ENCODE data around the gene G3BP1.

Gene G3BP1

GRCh38 chr5:151730381-151730780, 41.4 kb upstream of the G3BP1 start:
- H3F3A ChIP-seq (ENCODE audit: control insufficient read depth, insufficient read depth) = no peaks in the 10 kb centered on the region
- no peaks in the 10 kb centered on the region for H3K79me2 ChIP-seq (ENCODE audit: control insufficient read depth, low read length)
- H3K4me2 ChIP-seq (ENCODE audit: low read length) = no peak overlapping the region
- H3K36me3 ChIP-seq (ENCODE audit: control insufficient read depth, low read length) = no peaks in the 10 kb centered on the region
- no peak overlapping the region for H3K4me3 ChIP-seq (ENCODE audit: low read length)
- H3K4me1 ChIP-seq (ENCODE audit: control insufficient read depth, low read length) = no peaks in the 10 kb centered on the region
- H3K9me3 ChIP-seq (ENCODE audit: control insufficient read depth, insufficient read depth, low read length) = no peaks in the 10 kb centered on the region
- H3K27me3 ChIP-seq (ENCODE audit: control insufficient read depth, low read length) = no peaks in the 10 kb centered on the region
- no peak overlapping the region for H3K27ac ChIP-seq (ENCODE audit: low read depth, low read length)
- TF ChIP-seq, protein P1, sequence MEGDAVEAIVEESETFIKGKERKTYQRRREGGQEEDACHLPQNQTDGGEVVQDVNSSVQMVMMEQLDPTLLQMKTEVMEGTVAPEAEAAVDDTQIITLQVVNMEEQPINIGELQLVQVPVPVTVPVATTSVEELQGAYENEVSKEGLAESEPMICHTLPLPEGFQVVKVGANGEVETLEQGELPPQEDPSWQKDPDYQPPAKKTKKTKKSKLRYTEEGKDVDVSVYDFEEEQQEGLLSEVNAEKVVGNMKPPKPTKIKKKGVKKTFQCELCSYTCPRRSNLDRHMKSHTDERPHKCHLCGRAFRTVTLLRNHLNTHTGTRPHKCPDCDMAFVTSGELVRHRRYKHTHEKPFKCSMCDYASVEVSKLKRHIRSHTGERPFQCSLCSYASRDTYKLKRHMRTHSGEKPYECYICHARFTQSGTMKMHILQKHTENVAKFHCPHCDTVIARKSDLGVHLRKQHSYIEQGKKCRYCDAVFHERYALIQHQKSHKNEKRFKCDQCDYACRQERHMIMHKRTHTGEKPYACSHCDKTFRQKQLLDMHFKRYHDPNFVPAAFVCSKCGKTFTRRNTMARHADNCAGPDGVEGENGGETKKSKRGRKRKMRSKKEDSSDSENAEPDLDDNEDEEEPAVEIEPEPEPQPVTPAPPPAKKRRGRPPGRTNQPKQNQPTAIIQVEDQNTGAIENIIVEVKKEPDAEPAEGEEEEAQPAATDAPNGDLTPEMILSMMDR (IDR thresholded peaks at IDR 0.05; ENCODE audit: low read depth, low read length, poor library complexity, severe bottlenecking) = no peak
- no peak for TF ChIP-seq EZH2phosphoT487 (IDR thresholded peaks at IDR 0.05; ENCODE audit: borderline replicate concordance, low read length)
- H4K20me1 ChIP-seq (ENCODE audit: control insufficient read depth, insufficient read depth, low read depth, low read length) = no peaks in the 10 kb centered on the region
- no peaks in the 10 kb centered on the region for H3K9me2 ChIP-seq (replicated peaks; ENCODE audit: control insufficient read depth, low read length)

DNA sequence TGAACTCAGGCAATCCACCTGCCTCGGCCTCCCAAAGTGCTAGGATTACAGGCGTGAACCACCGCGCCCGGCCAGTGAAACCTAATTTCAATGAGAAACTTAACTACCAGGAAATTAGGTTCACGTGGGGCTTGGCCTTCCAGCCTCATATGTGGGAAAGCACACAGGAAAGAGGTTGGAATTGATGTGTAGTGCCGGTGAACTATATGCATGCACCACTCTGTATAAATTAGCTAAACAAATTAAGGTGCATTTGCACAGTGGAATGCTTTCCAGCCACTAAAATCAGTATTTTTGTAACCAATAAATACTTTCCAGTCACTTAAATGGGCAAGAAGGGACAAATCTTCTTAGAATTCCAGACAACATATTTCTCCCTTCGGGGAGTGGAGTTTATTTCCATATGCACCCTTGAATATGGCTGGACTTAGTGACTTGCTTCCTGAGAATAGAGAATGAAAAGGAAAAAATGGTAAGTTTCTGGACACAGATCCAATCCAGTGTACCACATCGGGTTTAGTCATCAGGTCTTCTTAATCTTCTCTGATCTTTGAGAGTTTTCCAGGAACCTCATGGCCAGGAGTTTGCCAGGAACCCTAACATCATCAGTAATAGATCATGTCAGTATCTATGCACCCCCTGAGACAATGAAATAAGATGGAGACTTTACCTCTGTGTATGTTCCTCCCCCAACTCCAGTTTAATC, 38.2 kb upstream of the G3BP1 start:
- no peak overlapping the region for H3K4me2 ChIP-seq (ENCODE audit: low read length)

DNA sequence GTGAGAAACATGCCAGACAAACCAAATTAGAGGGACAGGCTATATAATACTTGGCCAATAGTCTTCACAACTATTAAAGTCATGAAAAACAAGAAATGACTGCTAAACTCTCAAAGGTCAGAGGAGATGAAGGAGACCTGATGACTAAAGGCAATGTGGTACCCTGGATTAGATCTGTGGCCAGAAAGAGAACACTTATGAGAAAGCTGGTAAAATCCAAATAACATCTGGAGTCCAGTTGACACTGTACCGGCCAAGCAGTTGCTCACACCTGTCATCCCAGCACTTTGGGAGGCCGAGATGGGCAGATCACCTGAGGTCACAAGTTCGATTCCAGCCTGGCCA, 37.7 kb upstream of the G3BP1 start:
- Histone ChIP-seq H4K20me1 (ENCODE audit: control insufficient read depth, insufficient read depth, low read depth, low read length) (no peaks in the 10 kb centered on the region), H3F3A (ENCODE audit: control insufficient read depth, insufficient read depth) (no peaks in the 10 kb centered on the region), H3K79me2 (ENCODE audit: control insufficient read depth, low read length) (no peaks in the 10 kb centered on the region), H3K4me1 (ENCODE audit: control insufficient read depth, low read length) (no peaks in the 10 kb centered on the region), H3K27ac (ENCODE audit: low read depth, low read length) (no peak overlapping the region), H3K9me2 (replicated peaks; ENCODE audit: control insufficient read depth, low read length) (no peaks in the 10 kb centered on the region), H3K9me3 (ENCODE audit: control insufficient read depth, insufficient read depth, low read length) (no peaks in the 10 kb centered on the region), H3K4me3 (ENCODE audit: low read length) (no peak overlapping the region), H3K4me2 (ENCODE audit: low read length) (no peak overlapping the region), H3K27me3 (ENCODE audit: control insufficient read depth, low read length) (no peaks in the 10 kb centered on the region), H3K36me3 (ENCODE audit: control insufficient read depth, low read length) (no peaks in the 10 kb centered on the region)
- TF ChIP-seq EZH2phosphoT487 (IDR thresholded peaks at IDR 0.05; ENCODE audit: borderline replicate concordance, low read length) = no peak
- TF ChIP-seq, protein P1 (IDR thresholded peaks at IDR 0.05; ENCODE audit: low read depth, low read length, poor library complexity, severe bottlenecking) = no peak

More for the DNA sequence above, 38.2 kb upstream of the G3BP1 start:
- Histone ChIP-seq H4K20me1 (ENCODE audit: control insufficient read depth, insufficient read depth, low read depth, low read length) (no peaks in the 10 kb centered on the region), H3K9me3 (ENCODE audit: control insufficient read depth, insufficient read depth, low read length) (no peaks in the 10 kb centered on the region), H3F3A (ENCODE audit: control insufficient read depth, insufficient read depth) (no peaks in the 10 kb centered on the region), H3K79me2 (ENCODE audit: control insufficient read depth, low read length) (no peaks in the 10 kb centered on the region), H3K9me2 (replicated peaks; ENCODE audit: control insufficient read depth, low read length) (no peaks in the 10 kb centered on the region), H3K4me1 (ENCODE audit: control insufficient read depth, low read length) (no peaks in the 10 kb centered on the region), H3K4me3 (ENCODE audit: low read length) (no peak overlapping the region), H3K36me3 (ENCODE audit: control insufficient read depth, low read length) (no peaks in the 10 kb centered on the region), H3K27me3 (ENCODE audit: control insufficient read depth, low read length) (no peaks in the 10 kb centered on the region), H3K27ac (ENCODE audit: low read depth, low read length) (no peak overlapping the region)
- TF ChIP-seq, protein P1 (IDR thresholded peaks at IDR 0.05; ENCODE audit: low read depth, low read length, poor library complexity, severe bottlenecking) = no peak
- no peak for TF ChIP-seq EZH2phosphoT487 (IDR thresholded peaks at IDR 0.05; ENCODE audit: borderline replicate concordance, low read length)

All from DOHH2 (cell line).